HCT116 (cell line): Measurements from ENCODE around the gene IGFLR1. TPM values are rescaled to one million over a fixed set of nuclear protein-coding genes. Genes with fewer than 3 reads are reported as not detected.

Source experiments
- ATAC-seq: fragments of 200-7000 bp; cut with Tn5 transposase; 2 replicates; pipeline ENCODE4 v1.9.1; 2020; ENCODE audit warnings: mild to moderate bottlenecking, moderate library complexity
- Bru-seq: library from RNA; stranded (reverse); fragments of 400-500 nt; gene quantifications from one replicate; lab custom pipeline; 2021; lab: Mats Ljungman, UMichigan
- BruChase-seq, 2 experiments: library from RNA; stranded (reverse); fragments of 400-500 nt; gene quantifications; one replicate each; lab custom pipeline; 2021; lab: Mats Ljungman, UMichigan
- BruUV-seq: library from RNA; stranded (reverse); fragments of 400-500 nt; replicated peaks from 2 replicates; lab custom pipeline; 2021; lab: Mats Ljungman, UMichigan
- CTCF ChIA-PET: fragments of 300-600 bp; sonication (Branson Sonifier 250); formaldehyde crosslinking; loops from one replicate; lab custom pipeline; 2021; ENCODE audit warnings: antibody characterized with exemption; lab: Charles Lee
- POLR2A ChIA-PET: fragments of 300-600, 350-600 bp; sonication (Branson Sonifier 250); formaldehyde crosslinking; loops from one replicate; lab custom pipeline; 2021; ENCODE audit warnings: antibody characterized with exemption; lab: Charles Lee
- RAD21 ChIA-PET, 2 experiments: fragments of 300-600 bp; sonication (Branson Sonifier 250); formaldehyde crosslinking; loops; one replicate each; lab custom pipeline; 2023; ENCODE audit warnings: low total read pairs in 2 of 2; ENCODE audit not compliant: uncharacterized antibody in 2 of 2, unreplicated experiment in 2 of 2, low non-redundant PET in 1 of 2; lab: Charles Lee
- DNase-seq: peaks from one replicate; pipeline ENCODE4 v3.0.0-alpha.2; 2010; ENCODE audit warnings: low read depth, low spot score
- H2AFZ ChIP-seq: fragments of 200-600 bp; shearing (Covaris generic), sonication (generic); 2 replicates; pipeline ENCODE4 v1.6.1; 2017; ENCODE audit warnings: low read depth, mixed run types, mixed read lengths, antibody characterized with exemption, low read length; ENCODE audit not compliant: poor library complexity, severe bottlenecking
- H3K27ac ChIP-seq: 2 replicates; pipeline ENCODE4 v1.5.1; 2012; ENCODE audit warnings: low read depth, low read length
- H3K27me3 ChIP-seq: fragments of 200-600 bp; sonication (generic); 2 replicates; pipeline ENCODE4 v1.6.1; 2016; ENCODE audit warnings: mixed run types, low read length, mixed read lengths; ENCODE audit not compliant: insufficient read depth
- H3K36me3 ChIP-seq, 2 experiments: fragments of 200-500 bp in 1 of 2; fragments of 200-600 bp in 1 of 2; sonication (Bioruptor generic) in 1 of 2; sonication (generic) in 1 of 2; 2 replicates each; pipeline versions ENCODE4 v1.5.1 to v1.6.1; 2014 to 2016; ENCODE audit warnings: low read length in 2 of 2, inconsistent platforms in 1 of 2, mixed read lengths in 1 of 2, mixed run types in 1 of 2; ENCODE audit not compliant: insufficient read depth in 2 of 2, control insufficient read depth in 1 of 2
- H3K4me1 ChIP-seq, 2 experiments: fragments of 200-600 bp in 1 of 2; sonication (generic) in 1 of 2; 2 replicates each; pipeline versions ENCODE4 v1.5.1 to v1.6.1; 2012 to 2017; ENCODE audit warnings: low read length in 2 of 2, inconsistent platforms in 1 of 2, mild to moderate bottlenecking in 1 of 2, mixed read lengths in 1 of 2, mixed run types in 1 of 2, moderate library complexity in 1 of 2; ENCODE audit not compliant: insufficient read depth in 2 of 2, control insufficient read depth in 1 of 2
- H3K4me2 ChIP-seq: fragments of 200-600 bp; sonication (generic); 2 replicates; pipeline ENCODE4 v1.6.1; 2017; ENCODE audit warnings: mixed run types, low read length, mixed read lengths
- H3K4me3 ChIP-seq, 2 experiments: fragments of 200-600 bp in 1 of 2; sonication (generic) in 1 of 2; replicated peaks in 1 of 2; 2 replicates each; pipeline ENCODE4 v1.5.1; 2011 to 2016; ENCODE audit warnings: low read length in 2 of 2, control low read depth in 1 of 2, low read depth in 1 of 2, mild to moderate bottlenecking in 1 of 2, mixed read lengths in 1 of 2, mixed run types in 1 of 2
- H3K79me2 ChIP-seq: fragments of 200-600 bp; sonication (generic); 2 replicates; pipeline ENCODE4 v1.6.1; 2017; ENCODE audit warnings: mild to moderate bottlenecking, mixed run types, low read length, moderate library complexity, mixed read lengths; ENCODE audit not compliant: insufficient read depth
- H3K9ac ChIP-seq: fragments of 200-600 bp; sonication (generic); 2 replicates; pipeline ENCODE4 v1.6.1; 2016; ENCODE audit warnings: low read length, mixed read lengths
- H3K9me2 ChIP-seq: fragments of 200-600 bp; sonication (generic), shearing (Covaris generic); 2 replicates; pipeline ENCODE4 v1.6.1; 2017; ENCODE audit warnings: mixed run types, mild to moderate bottlenecking, moderate library complexity; ENCODE audit not compliant: insufficient read depth
- H3K9me3 ChIP-seq, 2 experiments: fragments of 200-500 bp in 1 of 2; fragments of 200-600 bp in 1 of 2; sonication (Bioruptor generic) in 1 of 2; sonication (generic) in 1 of 2; 2 replicates each; pipeline ENCODE4 v1.6.1; 2014 to 2017; ENCODE audit warnings: low read length in 2 of 2, mixed read lengths in 2 of 2, inconsistent platforms in 1 of 2, low read depth in 1 of 2, mild to moderate bottlenecking in 1 of 2, mixed run types in 1 of 2, moderate library complexity in 1 of 2; ENCODE audit not compliant: control insufficient read depth in 1 of 2, insufficient read depth in 1 of 2
- H4K20me1 ChIP-seq: fragments of 200-600 bp; sonication (generic), shearing (Covaris generic); 2 replicates; pipeline ENCODE4 v1.6.1; 2017; ENCODE audit warnings: mixed run types, mild to moderate bottlenecking, moderate library complexity; ENCODE audit not compliant: insufficient read depth
- EGR1 ChIP-seq: IDR thresholded peaks from 2 replicates; pipeline ENCODE4 v1.6.1; 2012; ENCODE audit warnings: low read depth
- ELF1 ChIP-seq: IDR thresholded peaks from 2 replicates; pipeline ENCODE4 v1.6.1; 2012; ENCODE audit warnings: low read depth, borderline replicate concordance
- POLR2AphosphoS5 ChIP-seq: IDR thresholded peaks from 2 replicates; pipeline ENCODE4 v1.6.1; 2011; ENCODE audit warnings: mild to moderate bottlenecking, low read depth, low read length, moderate library complexity
- RAD21 ChIP-seq: IDR thresholded peaks from 2 replicates; pipeline ENCODE4 v1.6.1; 2012; ENCODE audit warnings: low read depth, mild to moderate bottlenecking
- SIN3A ChIP-seq: IDR thresholded peaks from 2 replicates; pipeline ENCODE4 v1.6.1; 2012; ENCODE audit warnings: low read depth
- SRF ChIP-seq: IDR thresholded peaks from 2 replicates; pipeline ENCODE4 v1.6.1; 2012; ENCODE audit warnings: low read depth
- TCF7L2 ChIP-seq: IDR thresholded peaks from 2 replicates; pipeline ENCODE4 v1.7.0; 2011; ENCODE audit warnings: borderline replicate concordance, inconsistent platforms; ENCODE audit not compliant: insufficient read depth, insufficient read length; ENCODE audit errors: extremely low read depth
- YY1 ChIP-seq: IDR thresholded peaks from 2 replicates; pipeline ENCODE4 v1.6.1; 2011; ENCODE audit warnings: low read length, low read depth, moderate library complexity, mild to moderate bottlenecking; ENCODE audit not compliant: insufficient replicate concordance; ENCODE audit errors: extremely low read depth
- ZFX ChIP-seq: fragments of 450-650 bp; IDR thresholded peaks from 2 replicates; pipeline ENCODE4 v1.6.1; 2017
- intact Hi-C: fragments of 100-400 bp; cut with micrococcal nuclease; formaldehyde crosslinking; loops from 2 replicates; pipeline ENCODE4 v1.10.0; 2022
- long read RNA-seq: library from polyadenylated mRNA; unstranded; transcript quantifications from one replicate; pipeline ENCODE4 v2.0.0, GENCODE V29; 2021; ENCODE audit not compliant: unreplicated experiment
- polyA plus RNA-seq: library from polyadenylated mRNA; unstranded; fragments of >200 nt; gene quantifications from 2 replicates; pipeline ENCODE4 v1.2.1, GENCODE V29; 2012; ENCODE audit warnings: missing spikeins
- total RNA-seq: library from RNA; stranded (reverse); gene quantifications from one replicate; pipeline ENCODE4 v1.2.1, GENCODE V29; 2021; ENCODE audit not compliant: unreplicated experiment
- TF ChIP-seq, protein P1 (sequence below): IDR thresholded peaks from 2 replicates; pipeline ENCODE4 v1.6.1; 2012
- TF ChIP-seq, protein P2 (sequence below): IDR thresholded peaks from 2 replicates; pipeline ENCODE4 v1.6.1; 2011; ENCODE audit warnings: mild to moderate bottlenecking, low read length, moderate library complexity; ENCODE audit not compliant: insufficient replicate concordance; ENCODE audit errors: extremely low read depth

The IGFLR1 gene, protein sequence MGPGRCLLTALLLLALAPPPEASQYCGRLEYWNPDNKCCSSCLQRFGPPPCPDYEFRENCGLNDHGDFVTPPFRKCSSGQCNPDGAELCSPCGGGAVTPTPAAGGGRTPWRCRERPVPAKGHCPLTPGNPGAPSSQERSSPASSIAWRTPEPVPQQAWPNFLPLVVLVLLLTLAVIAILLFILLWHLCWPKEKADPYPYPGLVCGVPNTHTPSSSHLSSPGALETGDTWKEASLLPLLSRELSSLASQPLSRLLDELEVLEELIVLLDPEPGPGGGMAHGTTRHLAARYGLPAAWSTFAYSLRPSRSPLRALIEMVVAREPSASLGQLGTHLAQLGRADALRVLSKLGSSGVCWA
- 8.3 TPM for total RNA-seq
- 4.7 and 5.8 TPM in 2 replicates for polyA plus RNA-seq
- percentile 49 among the genes with signal in this experiment for Bru-seq, nascent RNA
- BruChase-seq, experiment 1, labeled RNA remaining after a 6-hour chase: percentile 63 among the genes with signal in this experiment
- BruChase-seq, experiment 2, labeled RNA remaining after a 2-hour chase: percentile 51 among the genes with signal in this experiment
- long read RNA-seq, partial matches to known transcripts: 0 of 2 reads
- long read RNA-seq, other reads (novel, unspliced or antisense): 1 of 2 reads

DNA sequence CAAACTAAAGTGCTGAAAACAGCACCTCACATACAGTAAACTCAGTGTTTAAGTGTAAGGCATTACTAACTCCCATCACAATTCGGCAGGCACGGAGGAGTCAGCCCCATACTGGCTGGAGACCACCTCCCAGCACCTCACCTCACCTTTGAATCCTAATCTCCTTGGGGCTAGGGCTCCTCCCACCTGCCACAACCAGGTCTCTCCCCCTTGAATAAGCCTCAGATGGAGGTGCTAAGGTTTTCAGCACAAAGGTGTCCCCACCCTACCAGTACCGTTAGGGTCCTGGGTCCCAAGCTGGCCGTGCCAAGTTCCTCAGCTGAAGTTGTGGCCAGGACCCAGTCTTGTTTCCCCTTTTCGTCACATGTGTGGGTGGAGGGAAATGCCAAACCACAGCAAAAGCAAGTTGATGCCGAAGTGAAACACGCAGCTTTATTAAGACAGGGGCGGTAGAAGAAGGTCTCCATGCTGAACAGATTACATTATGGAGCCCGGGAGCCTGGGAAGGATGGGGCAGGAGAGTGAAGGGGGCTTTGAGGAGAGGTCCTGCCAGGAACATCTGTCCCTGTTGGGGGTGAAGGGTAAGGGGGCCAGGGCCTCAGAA lies at the start of gene IGFLR1:
Gene IGFLR1, minus strand, starts transcription at position 332 of the 604 bp plus-strand sequence. CDS start 1,272 bp downstream, outside the sequence.
- TF ChIP-seq YY1 (no peak), SIN3A (no peak), POLR2AphosphoS5 (no peak), ELF1 (no peak), TCF7L2 (no peak), ZFX (no peak), EGR1 (no peak), RAD21 (no peak), SRF (no peak)
- TF ChIP-seq, protein P1, sequence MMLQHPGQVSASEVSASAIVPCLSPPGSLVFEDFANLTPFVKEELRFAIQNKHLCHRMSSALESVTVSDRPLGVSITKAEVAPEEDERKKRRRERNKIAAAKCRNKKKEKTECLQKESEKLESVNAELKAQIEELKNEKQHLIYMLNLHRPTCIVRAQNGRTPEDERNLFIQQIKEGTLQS: no peak
- TF ChIP-seq, protein P2, sequence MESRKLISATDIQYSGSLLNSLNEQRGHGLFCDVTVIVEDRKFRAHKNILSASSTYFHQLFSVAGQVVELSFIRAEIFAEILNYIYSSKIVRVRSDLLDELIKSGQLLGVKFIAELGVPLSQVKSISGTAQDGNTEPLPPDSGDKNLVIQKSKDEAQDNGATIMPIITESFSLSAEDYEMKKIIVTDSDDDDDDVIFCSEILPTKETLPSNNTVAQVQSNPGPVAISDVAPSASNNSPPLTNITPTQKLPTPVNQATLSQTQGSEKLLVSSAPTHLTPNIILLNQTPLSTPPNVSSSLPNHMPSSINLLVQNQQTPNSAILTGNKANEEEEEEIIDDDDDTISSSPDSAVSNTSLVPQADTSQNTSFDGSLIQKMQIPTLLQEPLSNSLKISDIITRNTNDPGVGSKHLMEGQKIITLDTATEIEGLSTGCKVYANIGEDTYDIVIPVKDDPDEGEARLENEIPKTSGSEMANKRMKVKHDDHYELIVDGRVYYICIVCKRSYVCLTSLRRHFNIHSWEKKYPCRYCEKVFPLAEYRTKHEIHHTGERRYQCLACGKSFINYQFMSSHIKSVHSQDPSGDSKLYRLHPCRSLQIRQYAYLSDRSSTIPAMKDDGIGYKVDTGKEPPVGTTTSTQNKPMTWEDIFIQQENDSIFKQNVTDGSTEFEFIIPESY: no peak
- Histone ChIP-seq H2AFZ (no peak within 1 kb of the TSS), H3K9ac (no peak within 1 kb of the TSS), H3K79me2 (peaks cover 15% of the 10 kb centered on the region), H3K9me2 (no peaks in the 10 kb centered on the region), H3K4me2 (no peak within 1 kb of the TSS), H3K27ac (no peak within 1 kb of the TSS), H3K4me3 (no peak within 1 kb of the TSS), H3K9me3 (no peaks in the 10 kb centered on the region), H3K36me3 (peaks cover 8 to 14% of the 10 kb centered on the region in 2 experiments; a peak in 2 of 4 replicates), H3K27me3 (no peaks in the 10 kb centered on the region), H3K4me1 (peaks cover 29 to 34% of the 10 kb centered on the region in 2 experiments), H4K20me1 (no peaks in the 10 kb centered on the region)
- DNase-seq (no peak), ATAC-seq (no peak)
- intact Hi-C loops: no loop called here
- no TSS peak for BruUV-seq
- ChIA-PET CTCF (no interaction called here), RAD21 (no interaction called here), POLR2A (no interaction called here)
